Neuronal stem cell (in vitro differentiated cells): Measurements from ENCODE around the gene UBAC2.

Experiments
- DNase-seq: peaks from one replicate; pipeline ENCODE4 v3.0.0-alpha.2; 2013; ENCODE audit warnings: low spot score
- H2AFZ ChIP-seq: one replicate; pipeline ENCODE4 v1.6.1; 2013; ENCODE audit warnings: mild to moderate bottlenecking, low read length, inconsistent platforms
- H2AK5ac ChIP-seq: 2 replicates; pipeline ENCODE4 v1.6.1; 2013; ENCODE audit warnings: low read depth, mild to moderate bottlenecking, inconsistent platforms, low read length, moderate library complexity, mixed read lengths
- H2BK120ac ChIP-seq: 2 replicates; pipeline ENCODE4 v1.6.1; 2013; ENCODE audit warnings: low read depth, mild to moderate bottlenecking, inconsistent platforms, low read length, moderate library complexity, mixed read lengths
- H2BK12ac ChIP-seq: one replicate; pipeline ENCODE4 v1.6.1; 2013; ENCODE audit warnings: low read length, inconsistent platforms
- H2BK15ac ChIP-seq: 2 replicates; pipeline ENCODE4 v1.6.1; 2013; ENCODE audit warnings: mild to moderate bottlenecking, low read length, inconsistent platforms, mixed read lengths
- H2BK5ac ChIP-seq: one replicate; pipeline ENCODE4 v1.6.1; 2013; ENCODE audit warnings: inconsistent platforms, mild to moderate bottlenecking, low read length, moderate library complexity
- H3K14ac ChIP-seq: one replicate; pipeline ENCODE4 v1.6.1; 2013; ENCODE audit warnings: low read length, inconsistent platforms
- H3K18ac ChIP-seq: 2 replicates; pipeline ENCODE4 v1.6.1; 2013; ENCODE audit warnings: low read length, inconsistent platforms
- H3K23ac ChIP-seq: 2 replicates; pipeline ENCODE4 v1.6.1; 2013; ENCODE audit warnings: low read depth, mild to moderate bottlenecking, mixed read lengths, low read length, inconsistent platforms; ENCODE audit not compliant: poor library complexity
- H3K27ac ChIP-seq: replicated peaks from 3 replicates; pipeline ENCODE4 v1.5.1; 2013; ENCODE audit warnings: low read length, inconsistent platforms
- H3K27me3 ChIP-seq, 3 experiments: 2 replicates each; pipeline ENCODE4 v1.6.1; 2013; ENCODE audit warnings: low read length in 3 of 3, mild to moderate bottlenecking in 2 of 3, inconsistent platforms in 1 of 3, low read depth in 1 of 3, mixed read lengths in 1 of 3, moderate library complexity in 1 of 3; ENCODE audit not compliant: control insufficient read depth in 3 of 3, insufficient read depth in 3 of 3
- H3K36me3 ChIP-seq, 2 donors: replicated peaks in 1 of 2; 2 replicates each; pipeline ENCODE4 v1.6.1; 2013; ENCODE audit warnings: low read length in 2 of 2; ENCODE audit not compliant: control insufficient read depth in 2 of 2, insufficient read depth in 2 of 2
- H3K4ac ChIP-seq: 2 replicates; pipeline ENCODE4 v1.6.1; 2013; ENCODE audit warnings: inconsistent platforms, mild to moderate bottlenecking, low read length, moderate library complexity
- H3K4me1 ChIP-seq, 2 donors: 1 replicate in 1 of 2; 2 replicates in 1 of 2; pipeline ENCODE4 v1.6.1; 2013; ENCODE audit warnings: low read length in 2 of 2, low read depth in 1 of 2; ENCODE audit not compliant: control insufficient read depth in 2 of 2, insufficient read depth in 1 of 2
- H3K4me2 ChIP-seq: one replicate; pipeline ENCODE4 v1.6.1; 2013; ENCODE audit warnings: mild to moderate bottlenecking, low read length, inconsistent platforms; ENCODE audit not compliant: insufficient read depth, poor library complexity, severe bottlenecking
- H3K4me3 ChIP-seq, 2 donors: 2 replicates each; pipeline ENCODE4 v1.5.1; 2013; ENCODE audit warnings: low read length in 2 of 2, mild to moderate bottlenecking in 2 of 2, inconsistent platforms in 1 of 2, moderate library complexity in 1 of 2
- H3K79me1 ChIP-seq: one replicate; pipeline ENCODE4 v1.6.1; 2013; ENCODE audit warnings: low read depth, mild to moderate bottlenecking, inconsistent platforms, low read length, moderate library complexity
- H3K9ac ChIP-seq: one replicate; pipeline ENCODE4 v1.6.1; 2013; ENCODE audit warnings: mild to moderate bottlenecking, low read depth, low read length, inconsistent platforms; ENCODE audit not compliant: poor library complexity
- H3K9me3 ChIP-seq, 2 donors: replicated peaks in 1 of 2; 2 replicates each; pipeline versions ENCODE3 to v1.6.1; 2013; ENCODE audit warnings: low read length in 2 of 2, mild to moderate bottlenecking in 2 of 2, inconsistent platforms in 1 of 2, low read depth in 1 of 2, mixed read lengths in 1 of 2, moderate library complexity in 1 of 2; ENCODE audit not compliant: control insufficient read depth in 2 of 2, insufficient read depth in 1 of 2
- H4K8ac ChIP-seq: one replicate; pipeline ENCODE4 v1.6.1; 2013; ENCODE audit warnings: low read depth, mild to moderate bottlenecking, inconsistent platforms, low read length, moderate library complexity
- H4K91ac ChIP-seq: one replicate; pipeline ENCODE4 v1.6.1; 2013; ENCODE audit warnings: low read length, low read depth, mild to moderate bottlenecking, inconsistent platforms; ENCODE audit not compliant: poor library complexity
- WGBS, 2 donors: extraction: QIAGEN DNeasy Blood & Tissue Kit; methylation state at CpG; one replicate each; pipeline ENCODE4 v1.1.7; 2013; ENCODE audit warnings: missing lambda C conversion rate in 2 of 2, mixed read lengths in 1 of 2; ENCODE audit not compliant: insufficient read length in 2 of 2, insufficient replicate concordance in 1 of 2; ENCODE audit errors: extremely low coverage in 2 of 2; 5-methylcytosine and 5-hydroxymethylcytosine counted together

UBAC2 gene

DNA sequence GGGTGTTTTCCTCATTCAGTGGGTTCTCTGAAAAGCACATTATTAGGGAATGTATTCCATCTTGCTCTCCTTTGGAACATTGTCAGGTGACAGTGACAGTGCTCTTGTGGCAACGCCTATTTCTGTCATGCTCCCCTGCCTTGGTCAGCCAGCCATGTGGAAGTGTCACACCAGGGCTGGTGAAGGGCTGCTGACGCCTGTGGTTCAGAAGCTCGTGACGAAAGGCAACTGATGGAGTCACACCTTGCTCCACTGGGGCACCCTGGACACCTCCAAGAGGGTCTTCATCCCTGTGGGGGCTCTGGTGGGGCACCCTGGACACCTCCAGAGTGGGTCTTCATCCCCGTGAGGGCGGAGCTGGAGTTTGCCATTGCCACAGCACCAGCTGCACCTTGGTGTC lies 175.5 kb downstream of the UBAC2 start:
- Histone ChIP-seq H2BK5ac (no peak overlapping the region), H4K91ac (no peak overlapping the region)
- WGBS, 2 donors, result no CpG with 5 or more reads among the region's 6 CpGs

GRCh38 chr13:99376924-99377323 lies 176.3 kb downstream of the UBAC2 start:
- Histone ChIP-seq H3K23ac (no peak overlapping the region), H4K8ac (no peak overlapping the region), H3K9ac (no peak overlapping the region), H2AFZ (no peak overlapping the region), H3K18ac (no peak overlapping the region), H2BK120ac (no peak overlapping the region), H2BK12ac (no peak overlapping the region), H3K4me3 (no peak overlapping the region), H3K9me3 (no peaks in the 10 kb centered on the region), H4K91ac (no peak overlapping the region), H3K4me2 (no peak overlapping the region), H3K79me1 (no peaks in the 10 kb centered on the region), H3K27ac (no peak overlapping the region), H3K4me1 (no peaks in the 10 kb centered on the region), H3K36me3 (peaks cover 5 to 18% of the 10 kb centered on the region in 2 donors), H3K4ac (no peak overlapping the region), H2BK15ac (no peak overlapping the region), H3K14ac (no peak overlapping the region), H2BK5ac (no peak overlapping the region), H2AK5ac (no peak overlapping the region), H3K27me3 (no peaks in the 10 kb centered on the region)
- WGBS, 2 donors, result no CpG with 5 or more reads among the region's 9 CpGs
- DNase-seq, result no peak

More for the DNA sequence above, 175.5 kb downstream of the UBAC2 start:
- Histone ChIP-seq H3K4me3 (no peak overlapping the region), H3K14ac (no peak overlapping the region), H4K8ac (no peak overlapping the region), H2AFZ (no peak overlapping the region), H3K4ac (no peak overlapping the region), H3K9ac (no peak overlapping the region), H3K27ac (no peak overlapping the region), H3K27me3 (no peaks in the 10 kb centered on the region), H2AK5ac (no peak overlapping the region), H3K4me2 (no peak overlapping the region), H3K36me3 (peaks cover 5 to 18% of the 10 kb centered on the region in 2 donors), H3K4me1 (no peaks in the 10 kb centered on the region), H3K9me3 (no peaks in the 10 kb centered on the region), H3K23ac (no peak overlapping the region), H3K79me1 (no peaks in the 10 kb centered on the region), H2BK12ac (no peak overlapping the region), H2BK120ac (no peak overlapping the region), H2BK15ac (no peak overlapping the region), H3K18ac (no peak overlapping the region)
- no peak for DNase-seq

- Histone ChIP-seq H2BK5ac (no peak overlapping the region), H3K4me2 (no peak overlapping the region), H3K4ac (no peak overlapping the region), H2BK12ac (no peak overlapping the region), H2BK15ac (no peak overlapping the region), H3K14ac (no peak overlapping the region), H3K9ac (no peak overlapping the region), H3K9me3 (no peaks in the 10 kb centered on the region), H3K4me3 (no peak overlapping the region), H3K23ac (no peak overlapping the region), H2AFZ (no peak overlapping the region), H2BK120ac (no peak overlapping the region), H3K27ac (no peak overlapping the region), H4K91ac (no peak overlapping the region), H3K79me1 (no peaks in the 10 kb centered on the region), H3K18ac (no peak overlapping the region), H3K27me3 (no peaks in the 10 kb centered on the region), H2AK5ac (no peak overlapping the region), H4K8ac (no peak overlapping the region), H3K36me3 (peaks cover 5 to 13% of the 10 kb centered on the region in 2 donors), H3K4me1 (no peaks in the 10 kb centered on the region)
- no CpG with 5 or more reads among the region's 8 CpGs for WGBS, 2 donors
- DNase-seq, result no peak
Measured at GRCh38 chr13:99377641-99378040, 177.0 kb downstream of the UBAC2 start.

- Histone ChIP-seq H3K27ac (no peak overlapping the region), H3K18ac (no peak overlapping the region), H2BK15ac (no peak overlapping the region), H3K4me2 (no peak overlapping the region), H2AK5ac (no peak overlapping the region), H3K9me3 (no peaks in the 10 kb centered on the region), H3K14ac (no peak overlapping the region), H3K23ac (no peak overlapping the region), H3K27me3 (no peaks in the 10 kb centered on the region), H2BK120ac (no peak overlapping the region), H3K4me3 (no peak overlapping the region), H2AFZ (no peak overlapping the region), H3K36me3 (peaks cover 3 to 13% of the 10 kb centered on the region in 2 donors), H3K9ac (no peak overlapping the region), H4K8ac (no peak overlapping the region), H3K4ac (no peak overlapping the region), H2BK5ac (no peak overlapping the region), H3K4me1 (no peaks in the 10 kb centered on the region), H4K91ac (no peak overlapping the region), H2BK12ac (no peak overlapping the region), H3K79me1 (no peaks in the 10 kb centered on the region)
- no CpG with 5 or more reads among the region's 3 CpGs for WGBS, 2 donors
- no peak for DNase-seq
Measured at GRCh38 chr13:99378985-99379733, 178.5 kb downstream of the UBAC2 start.
